Lung microvascular endothelial cell (primary cell): ENCODE measurements around the gene PPP2R2B. TPM values are rescaled to one million over a fixed set of nuclear protein-coding genes. Genes with fewer than 3 reads are reported as not detected.

Source experiments
- DNase-seq, 2 donors: peaks; one replicate each; pipeline versions ENCODE4 v3.0.0 to v3.0.0-alpha.2; 2010; ENCODE audit warnings: low read depth in 2 of 2
- total RNA-seq: library from RNA; depleted of rRNA; stranded (reverse); fragments of >200 nt; gene quantifications from 2 replicates; pipeline ENCODE4 v1.2.1, GENCODE V29; 2014

Gene PPP2R2B
- total RNA-seq, 1 donor from 2014 or later, result not detected

- no peak for DNase-seq
Observed at GRCh38 chr5:146888351-146888978, 9.9 kb upstream of the PPP2R2B start.

GRCh38 chr5:146884066-146884626, 5.6 kb upstream of the PPP2R2B start:
- DNase-seq, result no peak

- DNase-seq, result no peak
Observed at GRCh38 chr5:146883511-146883910, 5.0 kb upstream of the PPP2R2B start.

GRCh38 chr5:146880966-146881365, 2.4 kb upstream of the PPP2R2B start:
- DNase-seq, result no peak

- no peak for DNase-seq
Observed at GRCh38 chr5:146877783-146878475, 628 bp downstream of the PPP2R2B start.

GRCh38 chr5:146877178-146877681, 1.3 kb downstream of the PPP2R2B start:
- DNase-seq, result peak in 1 of 2 donors; percentile 6

GRCh38 chr5:146873186-146873917, 5.2 kb downstream of the PPP2R2B start:
- no peak for DNase-seq

- DNase-seq, result no peak
Observed at GRCh38 chr5:146872188-146872587, 6.4 kb downstream of the PPP2R2B start.

- no peak for DNase-seq
Observed at GRCh38 chr5:146867996-146868708, 10.4 kb downstream of the PPP2R2B start.

- DNase-seq, result no peak
Observed at GRCh38 chr5:146866263-146866662, 12.3 kb downstream of the PPP2R2B start.

- DNase-seq, result no peak
Observed at GRCh38 chr5:146862641-146863040, 15.9 kb downstream of the PPP2R2B start.

GRCh38 chr5:146860213-146860893, 18.2 kb downstream of the PPP2R2B start:
- no peak for DNase-seq

- no peak for DNase-seq
Observed at GRCh38 chr5:146852089-146852488, 26.5 kb downstream of the PPP2R2B start.

GRCh38 chr5:146851133-146851532, 27.4 kb downstream of the PPP2R2B start:
- no peak for DNase-seq

GRCh38 chr5:146849694-146850303, 28.8 kb downstream of the PPP2R2B start:
- DNase-seq, result no peak

GRCh38 chr5:146848133-146848532, 30.4 kb downstream of the PPP2R2B start:
- DNase-seq, result no peak

- DNase-seq, result no peak
Observed at GRCh38 chr5:146840016-146840415, 38.5 kb downstream of the PPP2R2B start.

- DNase-seq, result no peak
Observed at GRCh38 chr5:146836226-146836842, 42.2 kb downstream of the PPP2R2B start.

- no peak for DNase-seq
Observed at GRCh38 chr5:146832985-146833732, 45.4 kb downstream of the PPP2R2B start.
